Stimulated activated CD4-positive, alpha-beta T cell treated with anti-CD3 and anti-CD28 coated beads, Interleukin-2, amount 100 ng/mL, for 24 hours (primary cell): ENCODE results near the gene VAMP2.
"Not testable (repeated sequence)": the region's sequence is repeated elsewhere in the genome, so short reads cannot be mapped to it uniquely, and the experiment has no call there.

Source experiments
- DNase-seq, 2 donors: peaks; one replicate each; pipeline ENCODE4 v3.0.0-alpha.2; 2020

VAMP2 gene

DNA sequence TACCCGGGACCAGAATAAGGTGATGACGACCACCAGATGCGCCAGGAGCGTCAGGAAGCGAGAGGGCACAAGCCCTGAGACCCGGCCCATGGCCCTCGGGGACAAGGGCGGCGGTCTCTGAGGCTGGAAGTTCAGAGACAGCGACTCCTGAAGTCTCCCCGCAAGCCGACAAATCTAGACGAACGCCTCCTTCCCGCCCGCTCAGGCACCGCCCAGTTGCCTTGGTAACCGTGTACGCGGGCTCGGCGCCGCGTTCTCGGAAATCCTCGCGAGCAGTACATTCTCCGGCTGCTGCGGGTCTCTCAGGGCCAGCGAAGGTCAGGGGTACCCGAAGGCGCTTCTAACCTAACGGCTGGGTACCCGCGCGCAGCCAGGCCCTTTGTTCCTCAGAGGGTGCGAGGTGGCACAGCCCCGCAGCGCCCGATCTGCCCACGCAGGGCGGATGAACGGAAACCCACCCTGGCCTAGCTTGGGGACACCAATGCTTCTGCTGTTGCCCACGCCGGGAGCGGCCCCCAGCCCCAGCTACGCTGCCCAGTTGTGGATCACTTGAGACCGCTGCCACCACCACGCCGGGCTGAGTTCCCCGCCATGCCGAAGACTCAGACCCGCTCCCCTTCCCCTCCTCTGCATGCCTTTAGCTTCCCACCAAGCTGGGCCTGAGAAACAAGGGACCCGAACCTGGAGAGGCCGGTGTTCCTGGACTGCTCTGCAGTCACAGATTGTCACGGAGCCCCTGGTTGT, 13.6 kb upstream of the VAMP2 start, which contains the start of gene TMEM107:
Gene TMEM107 (minus strand): TSS at position 184 of the 744 bp plus-strand sequence. CDS start 94 bp downstream, at position 90.
- DNase-seq: peak; percentile 86 to 90

DNA sequence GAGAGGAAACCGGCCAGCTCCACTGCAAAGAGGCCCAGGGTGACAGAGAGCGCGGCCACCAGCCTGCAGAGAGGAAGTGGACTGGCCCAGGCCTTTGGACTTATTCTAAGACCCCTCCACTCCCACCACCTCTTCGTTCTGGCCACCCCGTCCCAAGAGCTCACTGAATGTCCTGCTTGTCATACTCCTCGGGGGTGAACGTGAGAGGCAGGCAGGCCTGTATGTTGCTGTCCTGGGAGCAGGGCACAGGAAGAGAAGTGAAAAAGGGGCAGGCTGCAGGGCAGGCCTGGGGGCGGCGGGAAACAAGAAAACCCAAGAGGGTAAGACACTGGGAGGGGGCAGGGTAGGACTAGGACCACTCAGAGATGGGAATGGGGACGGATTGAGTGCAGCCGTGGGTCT, 13.0 kb upstream of the VAMP2 start:
- DNase-seq: no peak

DNA sequence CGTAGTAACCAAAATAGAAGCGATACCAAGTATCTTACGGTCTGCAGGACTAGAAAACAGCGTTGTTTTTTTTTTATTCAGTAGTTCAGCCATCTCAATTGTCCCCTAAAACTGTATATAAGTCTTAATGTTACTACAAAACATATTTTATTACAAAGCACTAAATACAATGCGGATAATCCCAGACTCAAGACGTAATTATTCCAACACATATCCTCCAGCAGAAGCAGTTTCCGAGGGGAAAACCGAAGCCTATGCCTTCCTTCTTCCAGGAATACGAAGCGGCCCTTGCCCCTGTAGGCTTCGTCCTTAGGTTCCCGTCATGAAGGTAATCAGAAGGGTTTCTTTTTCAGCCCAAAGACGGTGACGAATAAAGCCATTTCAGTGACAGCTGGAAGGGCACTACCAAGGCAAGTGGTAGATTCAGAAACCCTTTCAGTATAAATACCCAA, 11.1 kb upstream of the VAMP2 start:
- DNase-seq: no peak

DNA sequence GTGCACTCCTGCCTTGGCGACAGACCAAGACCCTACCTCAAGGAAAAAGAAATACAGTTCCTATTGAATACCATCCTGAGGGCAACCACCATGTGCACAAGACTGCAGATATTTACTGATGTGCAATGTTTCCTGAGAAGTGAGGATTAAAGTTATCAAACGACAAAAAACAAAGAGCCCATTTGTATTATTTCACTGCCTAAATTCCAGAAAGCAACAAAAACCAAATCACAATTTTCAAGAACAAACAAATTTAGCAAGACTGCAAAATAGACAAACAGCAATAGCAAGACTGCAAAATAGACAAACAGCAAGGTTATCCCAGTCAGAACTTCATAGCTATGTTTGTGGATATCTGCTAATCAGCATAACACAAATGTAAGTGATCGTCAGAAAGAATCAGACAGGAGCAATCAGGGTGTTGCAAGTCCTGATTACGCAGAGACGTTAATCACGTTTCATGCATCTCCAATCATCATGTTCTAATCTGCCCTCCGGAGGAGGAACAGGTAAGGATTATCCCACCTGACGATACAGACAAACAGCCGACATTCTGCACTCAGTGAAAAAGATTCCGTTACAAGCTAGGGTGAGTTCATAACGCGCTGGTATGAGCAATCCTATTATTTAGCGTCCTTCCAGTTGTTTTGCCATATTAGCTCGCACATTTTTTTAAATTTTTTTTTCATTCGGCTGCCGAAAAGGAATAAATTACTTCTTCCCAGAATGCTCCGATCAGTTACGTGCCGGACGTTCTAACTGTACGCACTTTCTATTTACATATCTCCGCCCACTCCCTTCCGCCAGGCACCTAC, 10.5 kb upstream of the VAMP2 start:
- peak; percentile 77 to 81 for DNase-seq

DNA sequence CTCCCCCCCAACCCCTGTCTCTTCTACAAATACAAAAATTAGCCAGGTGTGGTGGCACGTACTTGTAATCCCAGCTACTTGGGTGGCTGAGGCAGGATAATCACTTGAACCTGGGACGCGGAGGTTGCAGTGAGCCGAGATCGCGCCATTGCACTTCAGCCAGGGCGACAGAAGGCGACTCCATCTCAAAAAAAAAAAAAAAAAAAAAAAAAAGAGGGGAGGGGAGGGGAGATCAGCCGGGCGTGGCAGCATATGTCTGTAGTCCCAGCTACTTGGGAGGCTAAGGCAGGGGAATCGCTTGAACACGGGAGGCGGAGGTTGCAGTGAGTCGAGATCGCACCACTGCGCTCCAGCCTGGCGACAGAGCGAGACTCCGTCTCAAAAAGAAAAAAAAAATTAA, 7.4 kb upstream of the VAMP2 start:
- not testable (repeated sequence) for DNase-seq

DNA sequence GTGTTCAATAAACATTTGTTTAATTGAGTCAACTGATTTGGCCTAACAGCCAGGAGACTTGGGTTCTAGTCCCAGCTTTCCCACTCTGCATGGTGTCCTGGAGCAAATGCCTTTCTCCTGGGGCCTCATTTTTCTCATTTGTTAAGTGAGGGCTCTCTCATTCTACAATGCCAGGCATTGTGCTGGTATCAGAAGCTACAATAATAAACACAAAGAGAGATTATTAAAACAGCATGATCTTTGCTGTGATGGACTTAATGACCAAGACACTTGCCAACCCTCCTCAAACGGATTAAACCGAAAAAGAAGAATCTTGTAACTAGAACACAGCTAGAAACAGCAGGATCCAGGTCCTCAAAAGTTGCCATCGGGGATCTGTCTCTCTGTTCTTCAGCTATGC, 4.8 kb upstream of the VAMP2 start:
- no peak for DNase-seq

DNA sequence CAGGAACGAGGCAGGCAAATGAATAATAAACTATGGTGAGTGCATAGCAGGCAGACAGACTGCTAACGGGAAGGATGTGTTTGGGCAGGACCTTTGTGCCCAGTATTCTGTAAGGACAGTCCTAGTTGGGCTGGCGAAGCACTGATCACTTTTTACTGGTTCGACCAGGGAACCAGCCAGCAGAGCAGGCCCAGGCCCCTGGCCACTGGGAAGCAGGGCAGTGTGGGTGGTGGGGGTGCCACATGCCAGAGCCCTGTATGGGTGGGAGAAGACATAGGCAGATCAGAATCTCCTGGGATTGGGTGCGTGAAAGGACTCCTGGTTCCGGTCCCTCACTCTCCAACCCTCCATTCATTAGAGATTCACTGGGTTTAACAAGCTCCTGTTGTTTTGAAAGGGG, 4.0 kb upstream of the VAMP2 start:
- DNase-seq: no peak

DNA sequence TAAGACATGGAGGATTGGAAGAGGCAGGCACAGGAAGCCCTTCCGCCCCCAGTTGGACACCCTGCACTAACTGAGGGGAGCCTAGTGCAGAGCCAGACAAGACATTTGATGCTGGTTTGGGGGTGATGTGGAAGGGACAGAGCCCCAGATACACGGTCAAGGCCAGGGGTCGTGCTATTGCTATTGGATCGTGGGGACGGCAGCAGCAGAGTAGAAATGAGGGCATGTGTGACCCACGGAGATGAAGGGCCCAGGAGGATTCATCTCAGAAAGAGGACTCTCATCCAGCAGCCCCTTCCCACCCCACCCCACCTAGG, 2.0 kb upstream of the VAMP2 start:
- DNase-seq: peak in 1 of 2 donors; percentile 18

DNA sequence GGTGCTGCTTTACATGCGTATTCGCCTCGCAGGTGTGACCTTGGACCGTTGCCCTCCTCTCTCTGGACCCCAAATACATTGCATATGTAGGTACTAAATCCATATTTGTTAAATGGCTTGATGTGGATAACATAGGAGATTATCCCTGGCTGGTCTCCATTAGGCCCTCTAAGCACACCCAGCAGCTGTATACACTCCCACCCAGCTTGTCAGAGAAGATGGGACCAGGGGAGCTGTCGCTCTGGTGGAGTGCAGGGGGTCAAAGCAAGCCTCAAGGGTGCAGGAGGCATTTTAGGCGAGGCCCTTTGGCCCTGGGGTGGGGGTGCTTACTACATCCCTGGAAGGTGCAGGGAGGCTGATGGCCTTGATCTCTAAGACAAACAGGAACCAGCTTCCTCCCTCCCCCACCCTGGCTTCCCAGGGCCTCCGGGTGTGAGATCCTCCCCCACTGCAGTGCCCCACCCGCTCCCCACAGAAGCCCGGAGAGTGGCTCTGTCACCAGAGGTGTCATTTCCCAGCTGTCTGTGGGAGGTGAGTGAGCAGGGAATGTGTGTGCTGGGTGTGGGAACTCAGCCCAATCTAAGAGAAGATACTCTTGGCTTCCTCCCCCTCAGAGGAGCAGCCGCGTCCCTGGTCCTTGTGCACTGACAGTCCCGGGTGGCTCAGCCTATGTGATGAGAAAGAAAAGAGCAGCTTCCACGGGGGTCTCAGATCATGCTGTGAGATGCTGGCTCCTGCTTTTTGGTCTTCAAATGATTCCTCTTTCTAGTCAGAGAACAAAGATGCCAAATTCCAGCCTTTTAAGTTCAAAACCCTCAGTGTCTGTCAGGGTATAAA, 1.4 kb upstream of the VAMP2 start:
- DNase-seq: peak; percentile 78 to 80

DNA sequence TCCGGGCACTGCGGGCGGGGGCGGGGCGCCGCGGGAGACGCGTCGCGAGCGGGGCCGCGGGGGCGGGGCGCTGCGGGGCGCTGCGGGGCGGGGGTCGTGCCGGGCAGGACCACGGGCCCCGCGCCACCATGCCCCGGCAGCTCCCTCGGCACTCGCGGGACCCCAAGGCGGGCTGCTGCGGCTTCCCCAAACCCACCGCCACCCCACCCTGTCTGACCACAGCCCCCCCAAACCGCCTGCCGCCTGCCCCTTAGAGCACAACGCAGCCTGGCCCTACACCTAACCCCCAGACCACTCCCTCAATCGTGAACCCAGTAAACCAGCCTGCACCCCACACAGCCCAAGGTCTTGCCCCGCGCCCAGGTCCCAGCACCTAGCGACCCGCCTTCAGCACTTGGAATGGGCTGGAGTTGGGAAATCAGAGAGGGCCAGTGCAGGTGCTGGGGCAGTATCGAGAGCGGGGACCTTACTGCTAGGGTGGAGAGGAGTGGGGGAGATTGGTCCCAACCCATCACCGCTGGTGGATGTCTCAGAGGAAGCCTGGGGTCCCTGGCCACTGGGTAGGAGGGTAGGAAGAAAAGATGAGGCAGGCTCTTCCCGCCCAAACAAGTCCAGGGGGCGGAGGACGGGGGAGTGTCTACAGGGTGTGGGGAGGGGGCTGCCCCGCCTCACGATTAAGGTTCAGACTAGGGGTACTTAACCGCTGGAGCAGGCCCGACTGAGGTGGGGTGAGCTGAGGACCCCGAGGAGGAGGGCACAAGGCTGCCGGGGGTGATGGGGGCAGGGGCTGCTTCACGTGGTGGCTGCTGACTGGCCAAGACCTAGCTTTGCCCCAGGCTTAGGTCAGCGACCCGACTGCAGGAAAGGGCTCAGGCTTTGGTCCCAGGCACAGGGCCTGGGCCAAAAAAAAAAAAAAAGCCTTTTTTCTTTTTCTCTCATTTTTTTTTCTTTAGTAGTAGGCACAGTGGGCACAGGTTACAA, 539 bp upstream of the VAMP2 start:
- DNase-seq: peak in 1 of 2 donors; percentile 34

DNA sequence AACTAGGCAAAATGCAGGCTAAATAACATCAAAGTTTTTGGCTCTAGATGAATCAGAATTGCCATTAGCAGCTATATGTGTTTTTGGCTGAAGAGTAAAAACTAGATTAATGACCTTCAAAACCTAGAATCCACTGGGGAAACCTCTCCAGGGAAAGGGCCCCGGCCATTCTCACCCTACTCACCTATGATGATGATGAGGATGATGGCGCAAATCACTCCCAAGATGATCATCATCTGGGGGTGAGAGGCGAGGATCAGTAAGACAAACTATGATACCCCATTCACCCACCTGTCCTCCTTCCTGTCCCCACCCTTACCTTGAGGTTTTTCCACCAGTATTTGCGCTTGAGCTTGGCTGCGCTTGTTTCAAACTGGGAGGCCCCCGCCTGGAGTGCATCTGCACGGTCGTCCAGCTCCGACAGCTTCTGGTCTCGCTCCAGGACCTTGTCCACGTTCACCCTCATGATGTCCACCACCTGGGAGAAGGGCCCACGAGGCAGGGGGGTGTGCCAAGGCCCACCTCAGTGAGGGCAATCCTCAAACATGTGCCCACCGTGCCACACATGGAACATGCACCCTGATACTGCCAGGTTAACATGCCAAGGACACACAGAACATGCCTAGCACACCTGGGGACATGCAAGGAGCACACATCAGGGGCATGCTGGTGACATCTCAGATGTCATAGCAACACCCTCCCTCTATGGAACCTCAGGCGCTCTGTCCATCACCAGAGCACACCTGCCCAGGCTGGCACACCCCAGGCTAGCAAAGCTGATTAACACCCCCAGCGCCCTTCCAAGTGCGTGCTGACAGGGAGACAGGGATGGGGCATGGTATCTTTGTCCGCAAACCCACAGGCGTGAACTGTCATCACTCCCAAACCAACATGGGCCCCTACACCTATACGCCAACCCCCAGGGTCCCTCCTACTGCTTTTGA, 1.2 kb downstream of the VAMP2 start:
- DNase-seq: peak in 1 of 2 donors; percentile 36

DNA sequence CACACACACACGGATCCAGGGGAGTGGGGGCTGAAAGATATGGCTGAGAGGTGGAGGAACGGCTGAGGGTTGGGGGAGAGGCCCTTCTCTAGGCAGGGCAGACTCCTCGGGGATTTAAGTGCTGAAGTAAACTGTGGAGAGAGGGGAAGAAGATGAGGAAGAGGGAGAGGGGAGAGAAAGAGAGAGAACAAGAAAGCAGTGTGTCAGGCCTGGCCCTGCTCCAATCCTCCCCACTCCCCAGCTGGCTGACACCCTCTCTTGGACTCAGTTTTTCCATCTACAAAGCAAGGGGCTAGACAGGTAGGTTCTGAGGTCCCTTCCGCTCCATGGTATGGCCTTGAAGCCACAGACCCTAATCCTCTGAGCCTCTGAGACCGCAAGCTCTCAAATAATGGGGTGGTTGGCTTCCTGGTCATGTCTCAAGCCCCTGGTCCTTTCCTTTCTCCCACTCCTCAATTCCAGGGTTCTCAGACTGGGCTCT, 2.0 kb downstream of the VAMP2 start:
- DNase-seq: no peak

DNA sequence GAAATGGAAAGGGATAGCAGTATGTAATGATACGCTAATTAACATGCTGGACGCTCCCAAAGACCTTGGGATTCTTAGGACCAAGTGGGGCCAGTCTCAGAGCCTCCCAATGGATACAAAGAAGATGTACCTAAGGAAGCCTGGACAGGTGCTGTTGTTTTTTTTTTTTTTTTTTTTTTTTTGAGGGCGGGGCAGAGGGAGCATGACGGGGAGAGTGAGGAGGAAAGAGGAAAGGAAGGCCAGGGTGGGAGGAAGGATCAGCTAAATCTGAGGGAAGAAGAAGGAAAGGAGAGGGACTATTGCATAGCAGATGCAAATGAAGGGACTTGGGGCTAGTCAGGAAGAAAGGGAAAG, 2.5 kb downstream of the VAMP2 start:
- no peak for DNase-seq

DNA sequence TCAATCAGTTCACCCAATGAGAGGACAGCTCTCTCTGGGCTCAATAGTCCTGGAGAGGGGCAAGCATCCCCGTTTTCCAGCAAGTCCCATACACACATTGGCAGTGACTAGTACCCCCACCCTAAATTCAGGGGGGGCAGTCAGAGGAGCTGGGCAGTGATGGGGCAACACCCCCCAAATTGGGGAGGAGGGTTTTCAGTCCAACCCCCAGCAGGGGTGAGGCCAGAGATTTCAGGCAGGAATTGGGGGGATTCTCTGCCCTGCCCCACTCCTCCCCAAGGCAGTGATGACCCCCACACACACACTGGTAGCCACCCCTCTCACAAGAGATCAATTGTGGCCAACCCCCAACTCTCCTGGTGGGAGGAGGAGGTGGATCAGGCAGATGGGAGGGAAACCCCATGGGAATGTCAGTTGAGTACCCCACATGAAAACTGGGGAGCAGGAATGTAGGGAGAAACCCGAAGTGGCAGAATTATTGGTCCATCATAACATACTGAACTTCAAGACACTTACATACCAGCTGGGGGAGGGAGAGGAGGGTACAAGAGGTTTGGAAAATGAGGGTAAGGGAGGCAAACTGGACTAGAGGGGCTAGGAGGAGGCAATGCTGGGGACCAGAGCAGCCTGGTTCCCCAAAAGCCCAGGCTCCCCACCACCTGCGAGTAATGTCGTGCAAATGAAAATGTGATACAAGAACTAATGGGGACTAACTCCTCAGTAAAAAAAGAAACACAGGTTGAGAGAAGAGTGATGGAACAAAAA, 3.1 kb downstream of the VAMP2 start:
- DNase-seq: no peak

DNA sequence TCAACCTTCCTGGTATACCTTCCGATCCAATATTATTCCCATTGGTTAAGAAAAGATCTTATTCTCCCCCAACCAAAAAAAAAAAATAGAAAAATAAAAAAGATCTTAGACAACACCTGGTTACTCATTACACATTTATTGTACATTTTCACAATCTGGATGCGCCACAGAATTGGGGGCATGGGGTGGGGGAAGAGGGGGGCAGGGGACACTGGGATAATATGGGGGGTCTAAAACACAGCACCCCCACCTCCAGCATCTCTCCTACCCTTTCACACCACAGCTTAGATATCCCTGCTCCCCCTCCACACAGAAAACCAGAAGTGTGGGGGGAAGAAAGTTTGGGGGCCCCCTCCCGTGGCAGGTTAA, 3.7 kb downstream of the VAMP2 start:
- no peak for DNase-seq

DNA sequence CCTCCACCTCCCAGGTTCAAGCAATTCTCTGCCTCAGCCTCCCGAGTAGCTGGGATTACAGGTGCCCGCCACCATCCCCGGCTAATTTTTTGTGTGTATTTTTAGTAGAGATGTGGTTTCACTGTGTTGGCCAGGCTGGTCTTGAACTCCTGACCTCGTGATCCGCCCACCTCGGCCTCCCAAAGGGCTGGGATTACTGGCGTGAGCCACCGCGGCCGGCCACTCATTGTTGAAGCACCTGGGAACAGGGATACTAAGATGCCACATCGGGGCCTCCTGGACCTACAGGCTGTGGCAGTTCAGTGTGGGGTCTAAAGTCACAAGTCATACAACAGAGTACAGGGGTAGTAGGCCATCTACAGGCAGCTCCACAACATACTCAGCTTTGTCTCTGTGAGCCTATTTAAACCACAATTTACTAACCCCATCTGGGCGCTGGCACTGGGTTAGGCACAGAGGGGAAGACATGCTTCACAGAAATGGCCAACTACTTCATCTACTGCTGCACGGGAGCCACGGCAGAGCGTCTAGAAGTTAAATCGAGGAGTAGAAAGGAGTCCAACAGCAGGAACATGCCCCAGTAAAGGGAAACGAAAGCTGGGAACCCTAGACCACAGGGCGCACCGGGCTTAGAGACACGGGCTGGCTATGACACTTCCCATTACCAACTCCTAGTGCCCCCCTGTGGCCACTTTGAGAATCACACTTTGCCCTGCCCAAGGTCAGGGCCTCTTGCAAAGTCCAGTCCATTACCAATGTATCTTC, 4.3 kb downstream of the VAMP2 start:
- peak; percentile 93 to 94 for DNase-seq

DNA sequence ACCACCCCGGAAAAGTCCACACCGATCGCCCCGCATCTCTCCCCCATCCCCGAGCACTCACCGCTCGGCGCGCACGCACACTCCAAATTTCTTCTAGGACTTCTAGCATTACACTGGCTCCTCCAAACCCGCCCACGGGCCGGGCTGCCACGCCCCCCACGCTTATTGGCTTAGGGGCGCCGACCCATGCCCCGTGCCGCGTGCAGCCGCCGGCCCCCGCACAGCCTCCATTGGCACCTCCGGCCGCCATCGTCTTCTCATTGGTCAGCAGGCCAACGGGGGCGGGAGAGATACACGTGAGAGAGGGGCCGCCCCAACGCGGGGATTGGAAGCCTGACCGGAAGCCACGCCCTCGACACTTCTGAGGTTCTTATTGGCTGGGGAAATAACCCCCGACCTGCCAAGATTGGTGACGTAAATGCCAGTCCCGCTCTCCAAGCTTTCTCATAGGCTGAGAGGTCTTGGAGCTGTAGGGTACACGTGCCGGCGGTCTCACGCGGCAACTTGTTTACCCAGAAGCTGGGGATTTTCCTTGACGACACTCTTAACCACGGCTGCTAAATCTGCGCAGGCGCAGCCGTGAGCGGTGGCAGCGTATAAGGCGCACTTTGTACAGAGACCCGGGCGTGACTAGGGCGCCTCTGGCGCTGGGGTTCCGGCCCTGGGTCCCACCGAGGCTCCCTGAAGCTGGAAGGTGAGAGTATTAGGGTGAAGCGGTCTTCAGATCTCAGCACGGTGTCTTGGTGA, 6.3 kb downstream of the VAMP2 start:
- DNase-seq: peak; percentile 100

DNA sequence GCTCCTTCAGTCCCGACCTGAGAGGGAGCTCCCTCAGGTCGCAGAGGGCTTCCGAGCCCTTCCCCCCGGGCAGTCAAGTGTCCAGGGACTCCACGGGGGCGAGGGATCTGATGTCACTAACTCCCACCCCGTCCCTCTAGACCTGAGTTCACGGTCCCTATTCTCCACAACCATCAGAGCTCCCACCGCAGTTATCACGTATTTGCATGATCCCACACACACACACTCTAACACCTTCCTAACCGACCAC, 6.8 kb downstream of the VAMP2 start:
- no peak for DNase-seq
